ENCODE data around the gene HSD3B7.
"Not testable (repeated sequence)": the region's sequence is repeated elsewhere in the genome, so short reads cannot be mapped to it uniquely, and the experiment has no call there.

Gene HSD3B7

DNA sequence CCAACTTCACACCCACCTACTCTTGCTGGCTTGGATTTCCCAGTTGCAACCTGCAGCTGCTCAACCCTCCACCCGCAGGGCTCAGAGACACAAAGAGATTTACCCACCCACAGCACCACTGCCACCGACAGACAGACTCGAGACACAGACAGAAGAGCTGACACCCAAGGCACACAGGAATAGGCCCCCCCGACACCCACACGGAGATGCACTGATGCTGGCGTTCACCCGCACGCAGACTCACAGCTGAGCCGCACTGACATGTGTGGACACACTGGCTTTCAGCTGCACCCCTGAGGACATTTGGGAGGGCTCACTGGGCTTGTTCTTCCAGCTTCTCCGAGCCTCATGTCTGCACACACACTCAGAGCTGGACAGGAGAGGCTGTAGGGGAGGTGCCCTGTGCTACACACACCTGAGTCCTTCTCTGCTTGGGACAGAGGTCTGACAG is 17.3 kb downstream of the HSD3B7 start:
- DNase-seq, result no peak

- no peak for DNase-seq
These were observed 17.9 kb downstream of the HSD3B7 start for GRCh38 chr16:31002862-31003341.

- DNase-seq, result no peak
These were observed 18.7 kb downstream of the HSD3B7 start for GRCh38 chr16:31003744-31004143.

DNA sequence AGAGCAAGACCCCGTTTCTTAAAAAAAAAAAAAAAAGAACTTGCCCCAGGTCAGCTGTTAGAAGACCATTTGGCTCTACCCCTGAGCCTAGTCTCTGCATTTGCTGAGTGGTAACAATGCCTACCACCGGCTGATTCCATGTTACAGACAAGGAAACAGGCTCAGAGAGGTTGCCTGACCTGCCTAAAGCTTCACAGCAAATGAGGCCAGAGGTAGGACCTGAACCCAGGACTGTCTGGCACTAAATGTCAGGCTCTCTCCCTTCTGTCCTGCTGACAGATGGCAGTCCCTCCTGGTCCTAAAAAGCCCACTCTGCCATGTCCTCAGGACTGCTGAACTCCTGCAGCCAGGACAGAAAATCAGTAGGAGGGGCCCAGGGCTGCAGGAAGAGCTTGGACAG is 19.7 kb downstream of the HSD3B7 start:
- no peak for DNase-seq

DNA sequence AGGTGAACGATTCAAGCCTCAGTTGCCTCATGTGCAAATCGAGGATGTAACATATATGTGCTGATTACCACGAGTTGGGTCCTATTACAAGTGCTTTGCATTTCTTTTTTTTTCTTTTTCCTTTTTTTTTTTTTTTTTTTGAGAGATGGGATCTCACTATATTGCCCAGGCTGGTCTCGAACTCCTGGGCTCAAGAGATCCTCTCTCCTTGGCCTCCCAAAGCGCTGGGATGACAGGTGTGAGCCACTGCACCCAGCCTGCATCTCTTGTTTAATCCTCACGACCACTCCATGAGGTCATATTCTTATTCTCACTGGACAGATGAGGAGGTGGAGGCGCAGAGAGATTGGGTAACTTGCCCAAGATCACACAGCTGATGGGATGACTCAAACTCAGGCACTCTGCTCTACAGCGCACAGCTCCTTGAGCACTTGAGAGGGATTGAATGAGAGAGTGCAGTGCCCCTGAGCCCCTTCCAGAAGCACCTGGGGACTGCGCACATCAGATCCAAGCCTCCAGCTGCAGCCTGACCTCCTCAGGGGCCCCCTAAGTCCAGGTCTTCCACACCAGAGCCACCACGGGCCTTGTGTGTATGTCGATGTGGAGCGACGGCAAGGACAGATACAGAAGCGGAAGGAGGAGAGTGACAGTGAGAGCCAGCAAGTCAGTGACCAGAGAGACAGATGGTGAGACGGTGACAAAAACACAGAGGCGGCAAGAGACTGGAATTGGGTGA is 20.5 kb downstream of the HSD3B7 start:
- DNase-seq, result no peak

DNA sequence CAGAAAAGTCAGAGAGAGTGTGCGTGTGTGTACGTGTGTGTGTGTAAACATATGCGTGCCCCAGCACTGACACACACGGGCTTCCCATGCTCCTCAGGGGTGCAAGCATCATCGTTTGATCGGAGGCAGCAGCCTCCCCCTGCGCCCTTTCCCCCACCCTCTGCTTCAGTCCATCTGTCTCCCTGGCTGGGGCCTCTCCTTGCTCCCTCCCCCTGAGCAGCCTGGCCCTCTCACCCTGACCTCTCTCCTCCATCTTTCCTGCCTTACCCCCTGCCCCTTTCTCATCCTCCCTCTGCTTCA is 21.0 kb downstream of the HSD3B7 start:
- no peak for DNase-seq

- no peak for DNase-seq
These were observed 21.6 kb downstream of the HSD3B7 start for GRCh38 chr16:31006589-31006988.

GRCh38 chr16:31007684-31008083 is 22.7 kb downstream of the HSD3B7 start:
- DNase-seq, result no peak

DNA sequence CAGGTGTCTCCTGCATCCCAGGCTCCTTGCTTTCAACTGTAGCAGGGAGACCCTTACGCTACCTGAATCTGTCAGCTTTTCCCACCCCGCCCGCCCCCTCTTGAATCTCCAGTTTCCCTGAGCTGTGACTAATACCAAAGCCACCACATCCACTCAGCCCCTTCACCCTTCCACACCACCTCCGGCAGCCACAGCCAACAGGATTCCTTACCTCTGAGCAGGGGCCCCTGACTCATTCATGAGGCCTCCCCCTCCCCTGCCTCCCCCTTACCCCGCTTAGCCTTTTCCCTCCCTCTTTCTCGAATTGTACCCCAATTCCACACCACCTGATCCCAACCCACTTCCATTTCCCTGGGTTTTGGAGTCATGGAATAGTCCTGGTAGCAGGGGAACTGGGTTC is 23.1 kb downstream of the HSD3B7 start:
- no peak for DNase-seq

- DNase-seq, result no peak
These were observed 23.5 kb downstream of the HSD3B7 start for GRCh38 chr16:31008551-31008950.

GRCh38 chr16:31009120-31009519 is 24.1 kb downstream of the HSD3B7 start:
- DNase-seq, result no peak

DNA sequence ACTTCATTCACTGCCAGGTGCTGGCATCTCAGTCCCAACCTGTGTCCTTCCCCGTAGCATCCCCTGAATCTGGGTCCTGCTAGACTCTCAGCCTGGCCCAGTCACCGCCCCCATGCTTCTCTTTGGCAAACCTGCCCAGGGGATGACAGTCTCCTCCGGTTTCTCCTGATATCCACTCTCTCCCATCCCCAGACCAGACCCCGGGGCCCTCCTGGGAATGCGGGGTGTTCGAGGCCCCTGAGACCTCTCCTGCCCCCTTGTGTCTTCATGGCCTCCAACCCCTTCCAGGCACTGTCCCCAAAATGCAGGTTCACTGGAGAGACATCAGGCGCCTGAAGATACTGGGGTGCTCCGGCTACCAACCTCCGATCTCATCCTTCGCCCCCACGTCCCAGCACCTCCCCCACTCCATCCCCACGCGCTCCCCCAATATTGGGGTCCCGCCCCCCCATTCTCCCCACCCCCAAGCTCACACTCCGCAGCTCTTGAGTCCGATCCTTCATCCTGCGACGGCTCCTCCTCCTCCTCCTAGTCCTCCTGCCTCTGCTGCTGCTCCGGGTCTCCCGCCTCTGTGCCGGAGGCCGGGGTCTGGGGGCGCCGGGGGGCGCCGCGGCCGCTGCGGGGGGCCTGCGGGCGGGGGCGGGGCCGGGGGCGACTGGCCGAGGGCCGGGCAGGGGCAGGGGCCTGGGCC is 25.0 kb downstream of the HSD3B7 start:
- DNase-seq, result no peak

GRCh38 chr16:31010585-31011325 is 25.7 kb downstream of the HSD3B7 start, which contains the start of gene STX1B:
Gene STX1B, minus strand, starts transcription at chr16:31010638. Its CDS starts 242 bp downstream, at chr16:31010396.
- peak in 1 of 2 experiments; percentile 50 for DNase-seq

GRCh38 chr16:31011815-31012214 is 26.8 kb downstream of the HSD3B7 start:
- DNase-seq, result not testable (repeated sequence)

GRCh38 chr16:31013292-31013691 is 28.3 kb downstream of the HSD3B7 start:
- DNase-seq, result not testable (repeated sequence)

DNA sequence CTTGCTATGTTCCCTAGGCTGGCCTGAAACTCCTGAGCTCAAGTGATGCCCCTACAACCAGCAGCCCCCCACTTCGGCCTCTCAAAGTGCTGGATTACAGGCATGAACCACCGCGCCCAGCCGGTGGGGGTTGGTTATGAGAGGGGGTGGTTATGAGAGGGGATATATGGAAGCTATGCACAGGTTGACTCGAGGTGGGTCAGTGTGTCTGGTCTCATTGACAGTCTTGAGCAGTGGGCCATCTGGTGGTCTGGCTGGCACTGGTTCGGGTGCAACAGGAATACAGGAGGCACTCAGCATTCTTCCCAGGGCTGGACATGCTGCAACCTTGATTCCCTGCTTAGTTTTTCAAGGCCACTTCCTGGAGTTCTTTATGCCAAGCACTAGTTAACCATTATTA is 31.0 kb downstream of the HSD3B7 start:
- DNase-seq, result no peak

DNA sequence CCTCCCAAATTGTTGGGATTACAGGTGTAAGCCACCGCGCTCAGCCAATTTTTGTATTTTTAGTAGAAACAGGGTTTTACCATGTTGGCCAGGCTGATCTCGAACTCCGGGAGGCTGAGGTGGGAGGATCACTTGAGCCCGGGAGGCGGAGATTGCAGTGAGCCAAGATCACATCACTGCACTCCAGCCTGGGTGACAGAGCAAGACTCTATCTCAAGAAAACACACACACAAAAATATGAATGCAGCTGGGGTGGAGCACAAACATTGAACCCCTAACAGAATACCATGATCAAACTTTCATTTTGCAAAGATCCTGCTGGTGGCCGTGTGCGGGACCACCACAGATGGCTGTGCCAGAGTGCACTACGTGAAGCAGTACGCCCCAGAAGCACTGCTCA is 32.7 kb downstream of the HSD3B7 start:
- DNase-seq, result not testable (repeated sequence)

DNA sequence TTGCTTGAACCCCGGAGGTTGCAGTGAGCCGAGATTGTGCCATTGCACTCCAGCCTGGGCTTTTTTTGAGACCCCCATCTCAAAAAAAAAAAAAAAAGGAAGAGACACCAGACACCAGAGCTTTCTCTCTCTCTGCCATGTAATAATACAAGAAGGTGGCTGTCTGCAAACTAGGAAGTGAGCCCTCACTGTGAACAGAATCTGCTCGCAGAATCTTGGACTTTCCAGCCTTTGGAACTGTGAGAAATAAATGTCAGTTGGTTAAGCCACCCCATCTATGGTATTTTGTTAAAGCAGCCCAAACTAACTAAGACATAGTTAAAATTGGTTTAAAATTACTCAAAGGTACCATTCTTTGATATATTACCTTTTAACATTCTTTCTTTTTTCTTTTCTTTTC is 35.5 kb downstream of the HSD3B7 start:
- DNase-seq, result no peak

DNA sequence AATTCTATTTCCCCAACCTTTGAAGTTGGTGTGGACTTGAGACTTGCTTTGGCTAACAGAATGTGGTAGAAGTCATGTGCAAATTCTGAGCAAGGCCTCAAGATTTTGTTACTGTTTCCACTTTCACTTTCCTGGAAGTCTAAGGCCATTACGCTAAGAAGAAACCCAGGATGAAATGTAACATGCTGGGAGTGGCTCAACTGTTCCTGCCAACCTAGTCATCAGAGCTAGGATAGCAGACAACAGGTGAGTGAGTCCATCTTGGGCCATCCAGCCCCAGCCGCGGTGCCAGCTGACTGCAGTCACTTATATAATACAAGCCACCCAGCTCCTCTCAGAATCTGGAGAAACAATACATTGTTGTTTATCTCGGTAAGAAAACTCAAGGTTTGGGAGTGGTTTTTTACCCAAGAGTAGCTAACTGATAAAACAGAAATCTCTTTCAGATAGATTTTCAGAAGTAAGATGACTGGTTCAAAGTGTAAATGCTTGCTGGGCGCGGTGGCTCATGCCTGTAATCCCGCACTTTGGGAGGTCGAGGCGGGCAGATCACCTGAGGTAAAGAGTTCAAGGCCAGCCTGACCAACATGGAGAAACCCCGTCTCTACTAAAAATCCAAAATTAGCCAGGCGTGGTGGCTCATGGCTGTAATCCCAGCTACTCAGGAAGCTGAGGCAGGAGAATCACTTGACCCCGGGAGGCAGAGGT is 37.7 kb downstream of the HSD3B7 start:
- no peak for DNase-seq

DNA sequence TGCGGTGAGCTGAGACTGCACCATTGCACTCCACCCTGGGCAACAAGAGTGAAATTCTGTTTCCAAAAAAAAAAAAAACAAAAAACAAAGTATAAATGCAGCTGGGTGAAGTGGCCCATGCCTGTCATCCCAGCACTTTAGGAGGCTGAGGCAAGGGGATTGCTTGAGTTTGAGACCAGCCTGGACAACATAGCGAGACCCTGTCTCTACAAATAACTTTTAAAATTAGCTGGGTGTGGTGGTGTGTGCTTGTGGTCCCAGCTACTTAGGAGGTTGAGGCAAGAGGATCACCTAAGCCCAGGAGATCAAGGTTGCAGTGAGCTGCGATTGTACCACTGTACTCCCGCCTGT is 38.2 kb downstream of the HSD3B7 start:
- DNase-seq, result no peak

DNA sequence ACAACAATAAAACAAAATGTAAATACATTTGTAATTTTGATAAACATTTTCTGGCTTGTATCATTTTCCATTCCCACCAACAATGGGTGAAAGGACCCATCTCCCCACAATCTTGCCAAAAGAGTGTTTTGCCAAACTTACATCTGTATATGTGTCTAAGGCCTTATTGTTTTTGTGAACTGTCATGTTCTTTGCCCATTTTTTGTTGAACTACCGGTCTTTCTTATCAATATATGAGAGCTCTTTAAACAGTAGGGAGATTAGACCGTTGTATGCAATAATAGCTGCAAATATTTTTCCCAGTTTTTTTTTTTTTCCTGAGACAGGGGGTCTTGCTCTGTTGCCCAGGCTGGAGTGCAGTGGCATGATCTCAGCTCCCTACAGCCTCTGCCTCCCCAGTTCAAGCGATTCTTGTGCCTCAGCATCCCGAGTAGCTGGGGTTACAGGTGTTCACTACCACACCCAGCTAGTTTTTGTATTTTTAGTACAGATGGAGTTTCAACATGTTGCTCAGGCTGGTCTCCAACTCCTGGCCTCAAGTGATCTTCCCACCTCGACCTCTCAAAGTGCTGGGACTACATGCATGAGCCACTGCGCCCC is 38.7 kb downstream of the HSD3B7 start:
- no peak for DNase-seq

DNA sequence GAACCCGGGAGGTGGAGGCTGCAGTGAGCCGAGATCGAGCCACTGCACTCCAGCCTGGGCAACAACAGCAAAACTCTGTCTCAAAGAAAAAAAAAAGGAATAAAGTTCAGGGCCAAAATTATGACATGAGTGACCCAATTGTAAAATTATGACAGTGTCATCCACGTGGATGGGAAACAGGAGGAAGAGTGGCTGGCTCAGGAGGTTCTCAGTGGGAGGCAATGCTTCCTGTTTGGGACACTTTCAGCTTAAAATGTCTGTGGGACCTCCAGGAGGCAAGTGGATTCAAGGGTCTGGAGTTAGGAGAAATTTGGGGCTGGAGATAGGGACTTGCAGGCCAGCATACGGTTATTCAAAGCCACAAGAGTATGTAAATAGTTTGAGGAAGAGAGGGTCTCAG is 40.3 kb downstream of the HSD3B7 start:
- DNase-seq, result no peak

DNA sequence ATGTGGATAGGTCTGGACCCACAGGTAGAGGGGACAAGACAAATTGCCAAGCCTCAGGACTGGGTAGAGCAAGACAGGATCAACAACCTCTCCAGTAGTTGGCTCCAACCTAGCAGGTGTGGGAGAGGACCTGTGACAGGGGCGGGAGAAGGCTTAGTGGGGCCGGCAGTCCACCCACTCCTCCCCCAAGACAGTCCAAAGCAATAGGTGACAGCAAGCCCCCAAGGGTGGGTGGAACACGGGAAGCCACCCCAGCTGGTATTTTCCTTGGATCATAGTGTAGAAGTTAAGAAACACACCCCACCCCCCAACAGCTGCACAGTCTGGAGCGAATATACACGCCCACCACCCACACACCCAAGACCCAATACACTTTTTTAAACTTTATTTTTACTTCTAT is 44.3 kb downstream of the HSD3B7 start:
- DNase-seq, result no peak
